ENCODE data around the gene MERTK. TPM values are rescaled to one million over a fixed set of nuclear protein-coding genes. Genes with fewer than 3 reads are reported as not detected.

Gene MERTK
- total and polyA plus RNA-seq, 2 of the 13 experiments (the other 11 are each of a cell fraction or from before 2014, with no cell fraction given) = 37.3 to 44.7 TPM

DNA sequence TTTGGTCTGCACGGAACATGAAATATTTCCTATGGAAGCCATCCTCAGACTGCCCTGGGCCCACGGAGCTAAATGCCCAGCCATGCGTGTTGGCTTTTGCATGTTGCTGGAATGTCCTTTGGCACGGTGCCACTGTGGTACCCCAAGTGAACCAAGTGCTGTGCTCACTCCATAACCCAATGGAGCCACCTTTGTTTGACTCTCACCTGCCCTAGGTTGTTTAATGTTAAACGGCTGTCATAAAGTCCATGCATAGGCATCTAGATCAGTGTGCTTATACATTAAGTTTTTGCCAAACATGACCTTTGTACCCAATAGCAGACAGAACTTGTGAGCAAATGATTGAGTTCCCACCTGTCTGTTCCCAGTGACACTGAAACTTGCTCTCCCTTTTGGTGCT is 96.7 kb downstream of the MERTK start (continued):
- TF ChIP-seq SOX13 (IDR thresholded peaks at IDR 0.05) = no peak
- TF ChIP-seq SOX13 (CRISPR knock-in tag; conservative IDR thresholded peaks at IDR 0.05 in 1 of 2, IDR thresholded peaks at IDR 0.05 in 1 of 2) = peak in 1 of 2 experiments; percentile 28; a peak in 2 of 4 replicates
- peak; percentile 95 for TF ChIP-seq ZBTB20 (CRISPR knock-in tag; IDR thresholded peaks at IDR 0.05; ENCODE audit: borderline replicate concordance, low read depth)
- TF ChIP-seq ZNF331 (CRISPR knock-in tag; IDR thresholded peaks at IDR 0.05) = peak; percentile 52; the same call in 1 of the 2 replicates
- TF ChIP-seq PAF1 (CRISPR knock-in tag; IDR thresholded peaks at IDR 0.05) = no peak
- TF ChIP-seq POLR2AphosphoS2 (IDR thresholded peaks at IDR 0.05; ENCODE audit: low read depth, low read length) = no peak
- no peak for TF ChIP-seq RXRB (CRISPR knock-in tag; IDR thresholded peaks at IDR 0.05; ENCODE audit: borderline replicate concordance)
- TF ChIP-seq CC2D1A (CRISPR knock-in tag; IDR thresholded peaks at IDR 0.05) = no peak
- no peak for TF ChIP-seq HMG20B (CRISPR knock-in tag; conservative IDR thresholded peaks at IDR 0.05)
- TF ChIP-seq NFYB (CRISPR knock-in tag; IDR thresholded peaks at IDR 0.05) = no peak
- TF ChIP-seq PCBP2 (optimal IDR thresholded peaks at IDR 0.05; ENCODE audit: low read depth, low read length, poor library complexity, severe bottlenecking) = no peak
- TF ChIP-seq ZNF713 (CRISPR knock-in tag; IDR thresholded peaks at IDR 0.05) = no peak
- TF ChIP-seq, protein P1, sequence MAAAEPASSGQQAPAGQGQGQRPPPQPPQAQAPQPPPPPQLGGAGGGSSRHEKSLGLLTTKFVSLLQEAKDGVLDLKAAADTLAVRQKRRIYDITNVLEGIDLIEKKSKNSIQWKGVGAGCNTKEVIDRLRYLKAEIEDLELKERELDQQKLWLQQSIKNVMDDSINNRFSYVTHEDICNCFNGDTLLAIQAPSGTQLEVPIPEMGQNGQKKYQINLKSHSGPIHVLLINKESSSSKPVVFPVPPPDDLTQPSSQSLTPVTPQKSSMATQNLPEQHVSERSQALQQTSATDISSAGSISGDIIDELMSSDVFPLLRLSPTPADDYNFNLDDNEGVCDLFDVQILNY (CRISPR knock-in tag; conservative IDR thresholded peaks at IDR 0.05) = no peak
- TF ChIP-seq ZBTB4 (CRISPR knock-in tag; IDR thresholded peaks at IDR 0.05; ENCODE audit: borderline replicate concordance) = no peak
- TF ChIP-seq FIP1L1 (IDR thresholded peaks at IDR 0.05; ENCODE audit: borderline replicate concordance, insufficient read depth, low read depth, low read length) = no peak
- TF ChIP-seq, protein P2, sequence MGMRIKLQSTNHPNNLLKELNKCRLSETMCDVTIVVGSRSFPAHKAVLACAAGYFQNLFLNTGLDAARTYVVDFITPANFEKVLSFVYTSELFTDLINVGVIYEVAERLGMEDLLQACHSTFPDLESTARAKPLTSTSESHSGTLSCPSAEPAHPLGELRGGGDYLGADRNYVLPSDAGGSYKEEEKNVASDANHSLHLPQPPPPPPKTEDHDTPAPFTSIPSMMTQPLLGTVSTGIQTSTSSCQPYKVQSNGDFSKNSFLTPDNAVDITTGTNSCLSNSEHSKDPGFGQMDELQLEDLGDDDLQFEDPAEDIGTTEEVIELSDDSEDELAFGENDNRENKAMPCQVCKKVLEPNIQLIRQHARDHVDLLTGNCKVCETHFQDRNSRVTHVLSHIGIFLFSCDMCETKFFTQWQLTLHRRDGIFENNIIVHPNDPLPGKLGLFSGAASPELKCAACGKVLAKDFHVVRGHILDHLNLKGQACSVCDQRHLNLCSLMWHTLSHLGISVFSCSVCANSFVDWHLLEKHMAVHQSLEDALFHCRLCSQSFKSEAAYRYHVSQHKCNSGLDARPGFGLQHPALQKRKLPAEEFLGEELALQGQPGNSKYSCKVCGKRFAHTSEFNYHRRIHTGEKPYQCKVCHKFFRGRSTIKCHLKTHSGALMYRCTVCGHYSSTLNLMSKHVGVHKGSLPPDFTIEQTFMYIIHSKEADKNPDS (CRISPR knock-in tag; IDR thresholded peaks at IDR 0.05) = no peak
- TF ChIP-seq, protein P3, sequence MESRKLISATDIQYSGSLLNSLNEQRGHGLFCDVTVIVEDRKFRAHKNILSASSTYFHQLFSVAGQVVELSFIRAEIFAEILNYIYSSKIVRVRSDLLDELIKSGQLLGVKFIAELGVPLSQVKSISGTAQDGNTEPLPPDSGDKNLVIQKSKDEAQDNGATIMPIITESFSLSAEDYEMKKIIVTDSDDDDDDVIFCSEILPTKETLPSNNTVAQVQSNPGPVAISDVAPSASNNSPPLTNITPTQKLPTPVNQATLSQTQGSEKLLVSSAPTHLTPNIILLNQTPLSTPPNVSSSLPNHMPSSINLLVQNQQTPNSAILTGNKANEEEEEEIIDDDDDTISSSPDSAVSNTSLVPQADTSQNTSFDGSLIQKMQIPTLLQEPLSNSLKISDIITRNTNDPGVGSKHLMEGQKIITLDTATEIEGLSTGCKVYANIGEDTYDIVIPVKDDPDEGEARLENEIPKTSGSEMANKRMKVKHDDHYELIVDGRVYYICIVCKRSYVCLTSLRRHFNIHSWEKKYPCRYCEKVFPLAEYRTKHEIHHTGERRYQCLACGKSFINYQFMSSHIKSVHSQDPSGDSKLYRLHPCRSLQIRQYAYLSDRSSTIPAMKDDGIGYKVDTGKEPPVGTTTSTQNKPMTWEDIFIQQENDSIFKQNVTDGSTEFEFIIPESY (CRISPR knock-in tag; IDR thresholded peaks at IDR 0.05) = no peak
- no peak for TF ChIP-seq ZBTB14 (CRISPR knock-in tag; IDR thresholded peaks at IDR 0.05)
- no peak for TF ChIP-seq ELK4 (CRISPR knock-in tag; IDR thresholded peaks at IDR 0.05; ENCODE audit: borderline replicate concordance)
- no peak for TF ChIP-seq ZNF556 (CRISPR knock-in tag; IDR thresholded peaks at IDR 0.05; ENCODE audit: borderline replicate concordance)
